SK-N-SH (cell line): ENCODE measurements around the gene TJP1. TPM values are rescaled to one million over a fixed set of nuclear protein-coding genes. Genes with fewer than 3 reads are reported as not detected.

Source experiments
- CTCF ChIA-PET: fragments of 300-600, 350-600 bp; formaldehyde crosslinking; extraction: SDS; loops from one replicate; lab custom pipeline; 2021; lab: Yijun Ruan, JAX
- POLR2A ChIA-PET: fragments of 350-600 bp; sonication (Branson Sonifier 250); formaldehyde crosslinking; extraction: SDS; loops from one replicate; lab custom pipeline; 2020; ENCODE audit warnings: antibody characterized with exemption, inconsistent platforms; lab: Yijun Ruan, JAX
- DNase-seq: peaks from one replicate; pipeline ENCODE4 v3.0.0; 2012
- H2AFZ ChIP-seq: fragments of 200-600 bp; sonication (generic); 2 replicates; pipeline ENCODE4 v1.8.1; 2016; ENCODE audit warnings: antibody characterized with exemption, mild to moderate bottlenecking, low read depth
- H3F3A ChIP-seq: fragments of 200-600 bp; sonication (generic); replicated peaks from 2 replicates; pipeline ENCODE3; 2016; ENCODE audit warnings: antibody characterized with exemption, mild to moderate bottlenecking; ENCODE audit not compliant: insufficient read depth
- H3K27ac ChIP-seq, 2 experiments: fragments of 200-500 bp in 1 of 2; fragments of 200-600 bp in 1 of 2; sonication (Bioruptor generic) in 1 of 2; sonication (generic), shearing (Covaris generic) in 1 of 2; 2 replicates each; pipeline versions ENCODE4 v1.5.1 to v1.6.1; 2014 to 2016; ENCODE audit warnings: low read depth in 2 of 2, inconsistent platforms in 1 of 2, low read length in 1 of 2, mild to moderate bottlenecking in 1 of 2, mixed read lengths in 1 of 2
- H3K27me3 ChIP-seq: fragments of 200-600 bp; sonication (generic), shearing (Covaris generic); 2 replicates; pipeline ENCODE4 v1.6.1; 2016; ENCODE audit warnings: mixed run types; ENCODE audit not compliant: insufficient read depth
- H3K36me3 ChIP-seq, 2 experiments: fragments of 200-500 bp in 1 of 2; fragments of 200-600 bp in 1 of 2; sonication (Bioruptor generic) in 1 of 2; sonication (generic) in 1 of 2; replicated peaks in 1 of 2; 2 replicates each; pipeline versions ENCODE3 to v1.5.1; 2014 to 2016; ENCODE audit warnings: low read length in 1 of 2, mild to moderate bottlenecking in 1 of 2; ENCODE audit not compliant: insufficient read depth in 2 of 2, control insufficient read depth in 1 of 2
- H3K4me1 ChIP-seq, 2 experiments: fragments of 200-500 bp in 1 of 2; fragments of 200-600 bp in 1 of 2; sonication (Bioruptor generic) in 1 of 2; sonication (generic), shearing (Covaris generic) in 1 of 2; 2 replicates each; pipeline versions ENCODE4 v1.5.1 to v1.6.1; 2014 to 2016; ENCODE audit warnings: low read depth in 1 of 2, low read length in 1 of 2, mixed run types in 1 of 2; ENCODE audit not compliant: insufficient read depth in 2 of 2, control insufficient read depth in 1 of 2
- H3K4me2 ChIP-seq: fragments of 200-600 bp; sonication (generic), shearing (Covaris generic); 2 replicates; pipeline ENCODE4 v1.6.1; 2017; ENCODE audit warnings: mixed run types
- H3K4me3 ChIP-seq, 2 experiments: fragments of 200-500 bp in 1 of 2; fragments of 200-600 bp in 1 of 2; sonication (Bioruptor generic) in 1 of 2; sonication (generic), shearing (Covaris generic) in 1 of 2; 2 replicates each; pipeline versions ENCODE4 v1.5.1 to v1.8.1; 2014 to 2016; ENCODE audit warnings: low read depth in 2 of 2, inconsistent platforms in 1 of 2, low read length in 1 of 2, mild to moderate bottlenecking in 1 of 2, mixed read lengths in 1 of 2, moderate library complexity in 1 of 2
- H3K79me2 ChIP-seq: fragments of 200-600 bp; sonication (generic); 2 replicates; pipeline ENCODE4 v1.8.1; 2017; ENCODE audit warnings: mild to moderate bottlenecking; ENCODE audit not compliant: insufficient read depth
- H3K9ac ChIP-seq: fragments of 200-600 bp; sonication (generic); 2 replicates; pipeline ENCODE4 v1.6.1; 2017; ENCODE audit warnings: mixed run types
- H3K9me2 ChIP-seq: fragments of 200-600 bp; sonication (generic); 2 replicates; pipeline ENCODE4 v1.6.1; 2017; ENCODE audit warnings: mixed run types
- H3K9me3 ChIP-seq: fragments of 200-600 bp; sonication (generic); 2 replicates; pipeline ENCODE4 v1.6.1; 2017; ENCODE audit warnings: mixed run types, mild to moderate bottlenecking, moderate library complexity
- H4K20me1 ChIP-seq: fragments of 200-600 bp; sonication (generic); 2 replicates; pipeline ENCODE4 v1.6.1; 2017; ENCODE audit warnings: mild to moderate bottlenecking, mixed run types; ENCODE audit not compliant: insufficient read depth
- ELF1 ChIP-seq: IDR thresholded peaks from 2 replicates; pipeline ENCODE4 v1.4.0; 2012
- EZH2phosphoT487 ChIP-seq: fragments of 200-600 bp; sonication (generic); IDR thresholded peaks from 2 replicates; pipeline ENCODE4 v1.6.1; 2017; ENCODE audit warnings: low read depth, mixed run types, mild to moderate bottlenecking, antibody characterized with exemption, moderate library complexity, borderline replicate concordance
- FOSL2 ChIP-seq: IDR thresholded peaks from 2 replicates; pipeline ENCODE4 v1.4.0; 2012; ENCODE audit warnings: low read depth, mild to moderate bottlenecking, moderate library complexity, borderline replicate concordance
- FOXM1 ChIP-seq: IDR thresholded peaks from 2 replicates; pipeline ENCODE4 v1.4.0; 2012; ENCODE audit warnings: low read depth, mild to moderate bottlenecking
- GABPA ChIP-seq: IDR thresholded peaks from 2 replicates; pipeline ENCODE4 v1.4.0; 2012; ENCODE audit warnings: low read depth, mild to moderate bottlenecking
- GATA2 ChIP-seq: sonication (generic); formaldehyde crosslinking; IDR thresholded peaks from 2 replicates; pipeline ENCODE4 v1.5.0; 2020; ENCODE audit warnings: mild to moderate bottlenecking, missing genetic modification reagents
- JUND ChIP-seq: IDR thresholded peaks from 2 replicates; pipeline ENCODE4 v1.4.0; 2012
- MEF2A ChIP-seq: IDR thresholded peaks from 2 replicates; pipeline ENCODE4 v1.4.0; 2012; ENCODE audit warnings: low read depth, borderline replicate concordance
- MXI1 ChIP-seq: IDR thresholded peaks from 2 replicates; pipeline ENCODE4 v1.6.1; 2012; ENCODE audit warnings: mild to moderate bottlenecking, low read depth, low read length, improper control_type of control experiment
- NFIC ChIP-seq: IDR thresholded peaks from 2 replicates; pipeline ENCODE4 v1.4.0; 2012; ENCODE audit warnings: borderline replicate concordance
- NRF1 ChIP-seq: IDR thresholded peaks from 2 replicates; pipeline ENCODE4 v1.6.1; 2012; ENCODE audit warnings: low read depth, mild to moderate bottlenecking, low read length
- RFX5 ChIP-seq: IDR thresholded peaks from 2 replicates; pipeline ENCODE4 v1.6.1; 2012; ENCODE audit warnings: mild to moderate bottlenecking, improper control_type of control experiment, low read length
- RXRA ChIP-seq: IDR thresholded peaks from 2 replicates; pipeline ENCODE4 v1.4.0; 2012; ENCODE audit warnings: low read depth, mild to moderate bottlenecking, borderline replicate concordance
- SIN3A ChIP-seq: IDR thresholded peaks from 2 replicates; pipeline ENCODE4 v1.6.1; 2012; ENCODE audit warnings: low read depth, mild to moderate bottlenecking, low read length, moderate library complexity, borderline replicate concordance
- SMC3 ChIP-seq: IDR thresholded peaks from 2 replicates; pipeline ENCODE4 v1.6.1; 2012; ENCODE audit warnings: low read depth, low read length, improper control_type of control experiment
- TCF12 ChIP-seq: IDR thresholded peaks from 2 replicates; pipeline ENCODE4 v1.4.0; 2012
- WGBS: methylation state at CpG from one replicate; pipeline ENCODE4 v1.1.6; 2017; ENCODE audit warnings: low lambda C conversion rate; 5-methylcytosine and 5-hydroxymethylcytosine counted together
- polyA plus RNA-seq, 3 experiments: library from polyadenylated mRNA; depleted of rRNA; stranded (reverse); fragments of >200 nt; gene quantifications; 2 replicates each; pipeline ENCODE4 v1.2.3, GENCODE V29; 2012
- TF ChIP-seq, protein P1 (sequence below): IDR thresholded peaks from 2 replicates; pipeline ENCODE4 v1.4.0; 2012; ENCODE audit warnings: low read depth
- TF ChIP-seq, protein P2 (sequence below): IDR thresholded peaks from 2 replicates; pipeline ENCODE4 v1.4.0; 2012; ENCODE audit warnings: low read depth, borderline replicate concordance
- TF ChIP-seq, protein P3 (sequence below): IDR thresholded peaks from 2 replicates; pipeline ENCODE4 v1.4.0; 2012; ENCODE audit warnings: low read depth, borderline replicate concordance

TJP1 gene
- polyA plus RNA-seq, 1 of the 3 experiments (the other 2 are of a cell fraction), result 17.5 TPM

DNA sequence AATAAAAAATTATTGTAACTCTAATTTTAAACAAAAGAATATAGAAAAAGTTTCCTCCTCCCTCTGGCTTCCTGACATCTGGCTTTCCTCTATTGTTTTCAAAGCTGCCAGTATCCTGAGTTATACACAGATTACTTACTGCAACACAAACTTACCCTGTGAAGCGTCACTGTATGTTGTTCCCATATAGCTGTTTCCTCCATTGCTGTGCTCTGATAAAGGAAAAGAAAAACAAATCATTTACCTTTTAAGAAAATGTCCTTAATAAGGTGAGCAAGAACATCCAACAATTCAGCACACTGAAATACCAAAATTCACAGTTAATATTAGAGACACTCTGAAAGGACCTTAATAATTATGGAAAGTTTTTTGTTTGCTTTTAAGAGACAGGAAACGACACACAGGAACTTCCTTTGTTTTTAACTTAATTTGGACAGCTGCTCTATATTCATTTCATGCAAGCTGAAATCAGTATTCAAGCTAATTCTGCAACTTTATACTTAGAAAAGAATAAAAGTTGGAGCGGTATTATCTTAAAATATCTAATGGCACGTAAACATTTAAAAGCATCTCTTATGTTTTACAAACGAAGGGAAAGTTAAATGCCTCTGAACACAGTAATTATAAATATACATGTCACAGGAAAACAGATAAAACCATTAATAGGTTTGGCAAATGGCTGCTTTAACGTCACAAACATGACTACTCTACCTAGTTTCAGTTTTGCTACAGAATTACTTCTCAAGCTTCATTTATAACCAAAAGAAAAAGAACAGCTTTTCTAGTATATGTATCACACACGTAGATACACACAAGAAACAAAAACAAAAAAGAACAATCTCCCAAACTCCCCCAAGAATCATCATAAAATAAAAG, 21.5 kb downstream of the TJP1 start:
- peaks cover 9% of the 10 kb centered on the region for H3F3A ChIP-seq
- no peaks in the 10 kb centered on the region for H3K27me3 ChIP-seq
- H2AFZ ChIP-seq, result no peak overlapping the region
- peaks cover 20 to 23% of the 10 kb centered on the region in 2 experiments; a peak in 3 of 4 replicates for H3K4me1 ChIP-seq
- ChIA-PET POLR2A (interaction anchor here (0.6 kb wide), 1 partner anchor 18 kb away, joined by 3 read pairs; no protein-coding TSS in a partner anchor), CTCF (no interaction called here)
- peak overlapping the region; percentile 34 to 77; a peak in 3 of 4 replicates for H3K27ac ChIP-seq
- peaks cover 2 to 25% of the 10 kb centered on the region in 2 experiments for H3K36me3 ChIP-seq
- H3K9ac ChIP-seq, result no peak overlapping the region
- H3K4me3 ChIP-seq, result no peak overlapping the region
- peak; percentile 38 for DNase-seq
- no peak for TF ChIP-seq JUND
- no peak for TF ChIP-seq NRF1
- no peak for TF ChIP-seq ELF1
- no peak for TF ChIP-seq SMC3
- no peak for TF ChIP-seq EZH2phosphoT487
- no peak for TF ChIP-seq RFX5
- no peak for TF ChIP-seq NFIC
- no peak for TF ChIP-seq SIN3A
- TF ChIP-seq MXI1, result no peak
- TF ChIP-seq GATA2 (CRISPR knock-in tag), result no peak
- no peak for TF ChIP-seq TCF12
- no peak for TF ChIP-seq FOXM1
- H3K9me2 ChIP-seq, result no peaks in the 10 kb centered on the region
- 58% methylated on average over 7 of the region's 7 CpGs for WGBS
- H3K79me2 ChIP-seq, result peaks cover 92% of the 10 kb centered on the region
- no peaks in the 10 kb centered on the region for H3K9me3 ChIP-seq
- peaks cover 34% of the 10 kb centered on the region for H4K20me1 ChIP-seq
- peak overlapping the region; percentile 63 for H3K4me2 ChIP-seq

DNA sequence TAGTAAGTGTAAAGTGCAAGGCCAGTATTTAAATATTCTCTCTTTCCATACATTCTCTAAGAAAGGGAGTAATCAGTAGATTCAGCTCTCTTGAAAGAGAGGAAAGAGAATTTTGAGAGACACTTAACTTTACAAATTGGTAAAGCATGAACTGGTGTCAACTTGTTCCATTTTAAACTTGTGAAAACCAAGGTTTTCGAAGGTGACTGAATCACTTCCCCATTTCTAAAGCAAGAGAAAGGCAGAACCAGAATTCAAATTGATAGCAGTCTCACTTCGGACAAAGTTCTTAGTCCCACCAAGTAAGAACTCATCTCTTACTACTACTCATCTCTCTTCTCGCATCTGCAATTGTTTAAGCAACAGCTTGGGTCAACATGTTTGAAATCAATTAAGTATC, 22.4 kb downstream of the TJP1 start:
- H2AFZ ChIP-seq, result no peak overlapping the region
- WGBS, result 96% methylated on average over 3 of the region's 3 CpGs
- H4K20me1 ChIP-seq, result peaks cover 26% of the 10 kb centered on the region
- peaks cover 6% of the 10 kb centered on the region for H3F3A ChIP-seq
- peaks cover 2 to 29% of the 10 kb centered on the region in 2 experiments for H3K36me3 ChIP-seq
- no peaks in the 10 kb centered on the region for H3K9me3 ChIP-seq
- POLR2A ChIA-PET, result interaction anchor here (0.6 kb wide), 1 partner anchor 17 kb away, joined by 3 read pairs; no protein-coding TSS in a partner anchor
- peaks cover 18% of the 10 kb centered on the region in 2 experiments; a peak in 3 of 4 replicates for H3K4me1 ChIP-seq
- no peaks in the 10 kb centered on the region for H3K9me2 ChIP-seq
- peak overlapping the region; percentile 34 to 77; a peak in 2 of 4 replicates for H3K27ac ChIP-seq
- no peaks in the 10 kb centered on the region for H3K27me3 ChIP-seq
- H3K9ac ChIP-seq, result no peak overlapping the region
- TF ChIP-seq MEF2A (no peak), RFX5 (no peak), SIN3A (no peak), FOXM1 (no peak), GABPA (no peak), MXI1 (no peak), FOSL2 (no peak), RXRA (no peak)
- TF ChIP-seq, protein P1, sequence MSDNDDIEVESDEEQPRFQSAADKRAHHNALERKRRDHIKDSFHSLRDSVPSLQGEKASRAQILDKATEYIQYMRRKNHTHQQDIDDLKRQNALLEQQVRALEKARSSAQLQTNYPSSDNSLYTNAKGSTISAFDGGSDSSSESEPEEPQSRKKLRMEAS, result no peak
- TF ChIP-seq, protein P2, sequence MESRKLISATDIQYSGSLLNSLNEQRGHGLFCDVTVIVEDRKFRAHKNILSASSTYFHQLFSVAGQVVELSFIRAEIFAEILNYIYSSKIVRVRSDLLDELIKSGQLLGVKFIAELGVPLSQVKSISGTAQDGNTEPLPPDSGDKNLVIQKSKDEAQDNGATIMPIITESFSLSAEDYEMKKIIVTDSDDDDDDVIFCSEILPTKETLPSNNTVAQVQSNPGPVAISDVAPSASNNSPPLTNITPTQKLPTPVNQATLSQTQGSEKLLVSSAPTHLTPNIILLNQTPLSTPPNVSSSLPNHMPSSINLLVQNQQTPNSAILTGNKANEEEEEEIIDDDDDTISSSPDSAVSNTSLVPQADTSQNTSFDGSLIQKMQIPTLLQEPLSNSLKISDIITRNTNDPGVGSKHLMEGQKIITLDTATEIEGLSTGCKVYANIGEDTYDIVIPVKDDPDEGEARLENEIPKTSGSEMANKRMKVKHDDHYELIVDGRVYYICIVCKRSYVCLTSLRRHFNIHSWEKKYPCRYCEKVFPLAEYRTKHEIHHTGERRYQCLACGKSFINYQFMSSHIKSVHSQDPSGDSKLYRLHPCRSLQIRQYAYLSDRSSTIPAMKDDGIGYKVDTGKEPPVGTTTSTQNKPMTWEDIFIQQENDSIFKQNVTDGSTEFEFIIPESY, result no peak
- TF ChIP-seq, protein P3, sequence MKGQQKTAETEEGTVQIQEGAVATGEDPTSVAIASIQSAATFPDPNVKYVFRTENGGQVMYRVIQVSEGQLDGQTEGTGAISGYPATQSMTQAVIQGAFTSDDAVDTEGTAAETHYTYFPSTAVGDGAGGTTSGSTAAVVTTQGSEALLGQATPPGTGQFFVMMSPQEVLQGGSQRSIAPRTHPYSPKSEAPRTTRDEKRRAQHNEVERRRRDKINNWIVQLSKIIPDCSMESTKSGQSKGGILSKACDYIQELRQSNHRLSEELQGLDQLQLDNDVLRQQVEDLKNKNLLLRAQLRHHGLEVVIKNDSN, result no peak
- H3K4me2 ChIP-seq, result no peak overlapping the region
- DNase-seq, result no peak
- CTCF ChIA-PET, result no interaction called here
- peaks cover 92% of the 10 kb centered on the region for H3K79me2 ChIP-seq
- H3K4me3 ChIP-seq, result no peak overlapping the region
